Stomach (tissue), 4 donors: ENCODE measurements around the gene DCDC1.

Experiments
- CTCF ChIP-seq, 7 experiments: fragments of 450-650 bp in 4 of 7; fragments of 200-600 bp in 3 of 7; sonication (generic) in 3 of 7; IDR thresholded peaks; one replicate each; pipeline ENCODE4 v1.5.1; 2016 to 2019; ENCODE audit warnings: antibody characterized with exemption in 7 of 7, control low read depth in 2 of 7, mild to moderate bottlenecking in 1 of 7
- EP300 ChIP-seq: sonication (generic); formaldehyde crosslinking; IDR thresholded peaks from one replicate; pipeline ENCODE4 v1.6.1; 2017; ENCODE audit warnings: antibody characterized with exemption

- TF ChIP-seq EP300 (no peak), CTCF (IDR thresholded peaks at IDR 0.05) (no peak)
Observed at GRCh38 chr11:30949838-30950237, 419.7 kb downstream of the DCDC1 start.
